HG02973 (cell line): ENCODE measurements around the gene OS9.

ENCODE experiments used
- ATAC-seq: cut with Tn5 transposase; IDR thresholded peaks from one replicate; pipeline ENCODE4 v1.9.1; 2021; ENCODE audit warnings: moderate library complexity; ENCODE audit not compliant: unreplicated experiment

Gene OS9

GRCh38 chr12:57722716-57723629 lies 29.0 kb downstream of the OS9 start:
- no peak for ATAC-seq

DNA sequence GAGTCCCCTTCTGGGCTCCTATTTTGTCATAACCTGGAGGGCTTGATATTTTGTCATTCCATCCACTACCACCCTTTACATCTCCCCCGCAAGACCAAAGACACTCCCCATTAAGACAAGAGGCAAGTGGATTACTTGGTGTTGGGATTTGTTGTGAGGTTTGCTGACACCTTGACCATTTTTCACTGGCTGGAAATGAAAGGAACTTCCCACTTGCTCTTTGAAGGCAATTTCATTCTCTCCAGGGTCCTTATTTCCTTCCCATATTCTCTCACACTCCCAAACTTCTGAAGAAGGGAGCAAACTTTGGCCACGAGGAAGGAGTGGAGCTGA lies 29.7 kb downstream of the OS9 start:
- no peak for ATAC-seq

DNA sequence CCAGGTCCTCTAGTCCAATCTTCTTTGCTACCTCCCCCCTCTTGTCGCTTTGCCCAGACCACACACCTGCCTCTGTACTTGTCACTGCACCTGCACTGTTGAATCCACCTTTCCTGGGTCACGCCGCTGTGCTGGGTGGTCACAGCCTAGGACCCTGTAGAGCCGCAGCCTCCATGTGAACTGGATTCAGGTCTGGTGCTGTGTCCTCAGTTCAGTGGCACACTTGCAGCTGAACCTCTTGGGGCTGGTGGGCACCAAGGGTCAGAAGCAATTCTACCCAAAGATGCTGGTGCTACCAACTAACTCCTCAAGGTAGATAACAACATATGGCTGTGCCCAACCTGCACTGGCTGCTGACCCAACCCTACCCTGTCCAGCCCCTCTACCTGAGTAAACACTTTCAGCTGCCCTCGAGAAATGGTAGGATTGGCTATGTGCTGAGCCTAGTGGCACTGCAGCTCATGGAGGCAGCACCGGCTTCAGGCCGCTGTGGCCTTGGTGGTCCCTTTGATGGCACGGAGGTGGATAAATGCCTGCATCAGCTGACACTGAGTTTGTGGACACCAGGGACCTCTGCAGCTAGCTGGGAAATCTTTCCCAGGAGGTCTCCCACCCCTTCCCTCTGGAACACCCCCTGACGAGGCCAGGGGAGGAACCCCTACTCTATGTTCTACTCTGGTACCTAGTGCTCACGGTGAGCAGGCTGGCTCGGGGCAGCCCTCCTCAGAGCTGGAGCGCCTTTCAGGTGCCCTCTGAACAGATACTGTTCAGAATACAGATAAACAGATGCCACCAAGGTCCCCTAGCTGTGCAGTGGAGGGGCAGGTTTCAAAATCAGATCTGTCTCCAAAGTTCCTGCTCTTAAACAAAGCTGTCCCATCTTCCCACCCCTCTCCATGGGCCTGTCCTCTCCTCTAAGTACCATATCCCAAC lies 30.3 kb downstream of the OS9 start:
- ATAC-seq: no peak

DNA sequence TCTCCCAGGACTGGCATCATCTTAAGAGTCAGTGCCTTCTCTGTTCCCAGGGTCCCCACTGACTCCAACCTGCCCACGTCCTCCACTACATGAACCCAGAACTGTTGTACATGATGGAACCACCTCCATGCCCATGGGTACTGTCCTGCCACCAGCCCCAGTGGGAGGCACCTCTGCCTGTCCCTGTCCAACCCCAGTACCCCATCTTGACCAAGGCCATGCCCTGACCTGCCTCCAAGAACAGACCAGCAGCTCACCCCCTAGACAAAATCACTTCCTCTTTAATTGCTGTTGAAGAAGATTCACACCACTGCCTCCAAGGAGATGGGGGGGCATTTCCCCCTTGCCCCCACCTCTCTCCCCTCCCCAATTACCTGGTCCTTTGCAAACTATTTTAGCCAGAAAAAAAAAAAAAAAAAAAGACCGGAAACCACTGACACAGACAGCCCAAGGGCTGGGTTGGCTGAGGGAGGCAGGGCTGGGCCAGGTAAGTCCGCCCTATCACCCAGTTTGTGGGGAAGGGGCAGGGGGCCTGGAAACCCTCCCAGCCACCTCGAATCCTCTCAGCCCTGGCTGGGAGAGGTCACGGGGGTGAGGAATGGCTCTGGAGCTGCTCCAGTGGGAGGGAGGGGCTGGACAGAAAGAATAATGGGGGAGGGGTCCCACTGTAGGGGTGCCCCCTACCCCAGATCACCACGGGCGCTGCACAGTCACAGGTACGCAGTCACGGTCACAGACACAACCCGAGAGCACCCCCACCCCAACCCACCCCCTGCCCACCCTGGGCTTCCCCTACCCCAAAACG lies 31.2 kb downstream of the OS9 start:
- no peak for ATAC-seq

DNA sequence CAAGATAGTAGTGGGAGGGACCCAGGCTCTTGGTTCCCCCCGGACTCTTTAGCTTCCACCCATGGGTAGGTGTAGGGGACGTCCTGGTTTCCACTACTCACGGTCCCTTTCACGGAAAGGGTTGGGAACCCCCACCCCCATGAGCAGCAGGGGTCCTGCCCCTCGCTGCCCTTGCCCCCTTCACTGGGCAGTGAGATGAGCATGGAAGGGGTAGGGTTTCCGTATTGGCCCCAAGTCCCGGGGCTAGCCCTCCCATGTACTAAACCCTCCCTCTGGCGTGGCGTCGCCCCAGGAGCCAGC lies 31.9 kb downstream of the OS9 start:
- ATAC-seq: no peak

GRCh38 chr12:57726151-57726883 lies 32.4 kb downstream of the OS9 start:
- no peak for ATAC-seq

GRCh38 chr12:57726884-57727757 lies 33.2 kb downstream of the OS9 start:
- ATAC-seq: no peak

DNA sequence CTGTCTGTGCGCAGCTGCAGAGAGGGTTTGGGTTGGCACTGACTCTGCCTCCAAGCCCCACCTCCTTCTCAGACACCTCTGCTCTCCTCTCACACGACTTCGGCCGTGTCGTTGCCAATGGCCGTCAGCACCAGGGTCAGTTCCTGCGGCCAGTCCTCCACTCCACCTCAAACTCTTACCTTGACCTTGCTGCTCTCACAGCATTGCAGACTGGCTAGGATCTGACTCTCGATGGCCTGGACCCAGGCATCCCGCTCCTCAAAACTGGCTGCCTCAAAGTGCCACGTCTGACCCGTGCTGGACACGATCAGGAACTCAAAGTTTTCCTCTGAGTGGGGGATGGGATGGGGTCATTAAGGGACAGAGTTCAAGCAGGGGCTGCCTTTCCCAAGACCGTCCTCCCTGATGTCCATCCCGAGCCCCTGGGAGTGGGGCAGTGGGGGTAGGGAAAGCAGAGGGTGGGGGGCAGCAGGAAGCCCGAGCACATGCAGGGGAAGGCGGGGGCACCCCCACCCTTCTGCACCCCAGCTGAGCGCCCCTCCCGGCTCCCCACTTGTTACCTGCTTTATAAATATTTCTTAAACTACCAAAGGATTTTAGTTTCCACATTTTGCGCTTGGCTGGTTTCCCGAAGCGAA lies 33.9 kb downstream of the OS9 start:
- no peak for ATAC-seq

DNA sequence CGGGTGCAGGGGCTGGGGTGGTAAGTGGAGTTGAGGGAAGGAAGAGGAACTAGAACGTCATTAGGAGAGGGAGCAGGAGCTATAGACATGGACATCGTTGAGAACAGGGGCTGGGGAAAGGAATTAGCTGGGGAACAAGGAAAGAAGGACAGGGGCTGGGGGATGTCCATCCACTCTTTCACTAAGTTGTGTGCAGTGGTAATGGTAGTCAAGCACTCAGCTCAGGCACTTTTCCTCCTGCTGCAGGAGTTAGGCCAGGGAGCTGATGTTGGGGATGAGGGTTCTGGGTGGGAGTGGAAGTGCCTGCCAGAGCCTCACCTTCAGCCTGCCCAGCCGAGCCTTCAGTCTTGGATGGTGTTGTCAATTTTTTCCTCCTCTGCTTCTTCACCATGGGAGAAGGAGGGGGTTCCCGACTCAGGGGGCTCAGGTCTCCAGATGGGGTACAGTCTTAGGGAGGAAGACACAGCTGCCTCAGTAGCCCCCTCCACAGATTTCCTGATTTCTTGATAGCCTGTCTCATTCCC lies 35.5 kb downstream of the OS9 start:
- no peak for ATAC-seq

GRCh38 chr12:57730336-57731067 lies 36.6 kb downstream of the OS9 start:
- no peak for ATAC-seq

DNA sequence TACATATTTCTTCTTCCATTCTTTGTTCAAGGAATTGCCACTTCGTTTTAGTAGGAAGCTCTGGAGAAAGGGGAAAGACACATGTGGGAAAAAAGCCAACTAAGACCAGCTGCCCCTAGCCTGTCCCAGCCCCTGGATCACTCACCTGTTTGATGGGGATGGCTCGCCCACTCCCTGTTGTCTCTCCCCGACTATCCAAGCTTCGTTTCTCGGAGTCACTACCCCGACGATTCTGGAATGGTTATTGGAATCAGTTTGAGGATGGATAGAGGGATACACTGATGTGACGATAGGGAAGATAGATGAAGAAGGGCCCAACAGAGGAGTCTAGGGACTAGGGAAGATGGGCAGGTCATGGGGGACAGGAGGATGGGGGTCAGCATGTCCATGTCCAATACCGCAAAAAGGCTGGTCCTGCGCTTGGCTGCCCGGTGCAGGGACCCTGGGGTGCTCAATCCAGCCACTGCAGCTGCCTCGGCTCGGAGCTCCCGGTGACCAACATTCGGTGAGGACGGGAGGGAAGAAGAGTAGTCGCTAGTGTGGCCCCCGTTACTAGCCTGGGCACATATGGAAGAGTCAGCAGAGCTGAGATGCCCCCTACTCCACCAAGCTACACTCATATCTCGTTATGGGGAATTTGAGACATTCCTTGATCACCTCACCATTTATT lies 37.6 kb downstream of the OS9 start:
- ATAC-seq: no peak

- no peak for ATAC-seq
These were observed 38.3 kb downstream of the OS9 start for GRCh38 chr12:57732270-57732669.

DNA sequence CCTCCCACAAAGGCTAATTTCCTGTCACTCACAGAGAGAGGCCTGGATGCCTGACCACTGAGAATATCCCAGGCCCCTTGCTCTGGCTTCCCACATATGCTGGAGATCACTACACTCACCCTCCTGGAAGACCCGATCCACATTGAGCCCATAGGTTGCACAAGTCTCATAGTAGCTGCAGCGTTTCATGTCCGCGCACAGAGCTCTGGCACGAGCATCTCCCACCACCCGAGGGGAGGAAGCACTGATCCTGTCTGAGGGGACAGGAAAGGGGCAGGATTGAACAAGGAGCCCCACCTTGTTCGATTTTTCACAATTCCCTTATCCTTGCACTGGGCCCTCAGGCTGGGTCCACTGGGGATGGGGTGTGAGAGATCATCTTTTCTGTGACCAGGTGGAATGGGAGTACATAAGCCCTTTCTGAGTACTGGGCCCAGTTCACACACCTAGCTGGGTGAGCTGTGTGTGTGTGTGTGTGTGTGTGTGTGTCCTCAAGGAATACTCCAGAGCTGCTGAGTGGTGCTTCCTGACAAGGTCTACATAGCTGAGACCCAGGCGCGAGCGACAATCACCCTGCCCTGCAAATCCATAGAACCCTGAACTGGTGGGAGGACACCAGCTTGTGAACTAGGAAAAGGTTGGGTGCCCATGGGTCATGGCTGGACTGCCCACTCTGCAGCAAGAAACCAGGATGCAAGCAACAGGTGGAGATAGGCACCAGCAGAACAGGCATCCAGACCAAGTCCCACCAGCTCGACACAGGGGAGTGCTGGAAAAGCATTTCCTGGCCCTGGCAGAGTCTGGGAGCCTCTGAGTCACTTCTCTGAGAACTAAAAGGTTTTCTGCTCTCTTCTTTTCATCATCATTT lies 39.0 kb downstream of the OS9 start:
- no peak for ATAC-seq

DNA sequence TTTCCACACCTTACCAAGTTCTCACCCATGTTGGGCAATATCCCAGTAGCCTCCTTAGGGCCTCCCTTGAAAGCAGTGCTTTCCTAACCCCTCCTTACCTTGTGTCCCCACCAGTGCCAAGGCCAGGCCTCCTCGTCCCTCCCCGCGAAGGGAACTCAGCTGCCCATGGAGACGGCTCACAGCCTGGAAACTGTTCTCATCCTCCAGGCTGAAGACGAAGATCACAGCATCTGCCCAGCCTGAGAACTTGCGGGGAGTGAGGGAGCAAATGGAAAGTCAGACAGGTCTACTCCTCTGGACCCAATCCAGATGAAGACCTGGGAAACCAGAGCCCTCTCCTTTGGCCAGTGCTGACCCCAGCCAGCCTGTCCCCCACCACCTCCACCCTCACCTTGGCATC lies 40.0 kb downstream of the OS9 start:
- ATAC-seq: no peak

DNA sequence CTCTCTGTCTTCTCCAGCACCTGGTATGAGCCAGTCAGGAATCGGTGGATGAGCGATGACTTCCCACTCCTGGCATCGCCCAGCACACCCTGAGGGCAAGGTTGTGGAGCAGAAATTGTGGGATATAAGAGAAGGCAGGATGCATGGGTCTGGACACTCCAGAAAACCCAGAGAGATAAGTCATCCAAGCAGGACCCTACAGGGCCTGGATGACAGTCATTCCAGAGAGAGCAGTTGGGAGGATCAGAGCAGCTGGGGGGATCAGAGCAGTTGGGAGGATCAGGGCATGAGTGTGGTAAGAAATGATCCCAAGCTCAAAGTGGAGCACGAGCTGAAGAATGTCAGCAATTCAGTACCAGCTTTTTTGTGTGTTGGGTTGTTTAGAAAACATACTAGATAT lies 40.7 kb downstream of the OS9 start:
- ATAC-seq: no peak

DNA sequence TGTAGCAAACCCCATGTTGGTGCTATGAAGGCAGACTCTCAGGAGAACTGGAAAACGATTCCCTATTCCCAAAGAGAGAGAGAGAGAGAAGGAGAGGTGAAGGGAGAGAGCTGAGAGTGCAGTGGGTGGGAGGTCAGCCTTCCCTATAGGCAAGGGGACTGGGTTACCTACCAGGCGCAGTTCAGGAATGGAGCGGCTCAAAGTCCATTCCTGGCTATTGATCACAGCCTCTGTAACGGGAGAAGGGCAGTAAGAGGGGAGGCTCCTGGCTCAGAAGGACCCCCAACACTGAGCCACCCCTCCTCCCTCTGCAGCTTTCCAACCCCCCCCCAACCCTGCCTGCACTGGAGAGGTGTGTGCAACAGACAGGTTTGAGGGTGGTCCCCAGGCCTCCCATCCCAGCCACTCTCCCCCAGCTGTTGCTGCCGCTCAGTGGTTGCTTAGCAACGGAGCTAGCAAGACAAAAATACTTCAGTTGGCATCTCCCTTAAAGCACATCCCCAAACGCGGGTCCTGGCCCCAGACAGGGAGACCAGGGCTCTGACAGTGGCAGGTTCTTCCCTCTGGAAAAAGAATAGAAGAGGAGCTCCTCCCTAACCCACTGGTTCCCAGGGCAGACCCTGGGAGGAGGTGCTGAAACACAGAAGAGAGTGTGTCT lies 41.4 kb downstream of the OS9 start:
- ATAC-seq: no peak
